GM18505 (cell line): Measurements from ENCODE around the gene UBE2Q1.

Source experiments
- ATAC-seq: cut with Tn5 transposase; IDR thresholded peaks from one replicate; pipeline ENCODE4 v1.9.1; 2021; ENCODE audit not compliant: unreplicated experiment
- POLR2A ChIP-seq: IDR thresholded peaks from 4 replicates; pipeline ENCODE4 v1.6.1; 2011; ENCODE audit warnings: borderline replicate concordance; ENCODE audit not compliant: insufficient read depth, insufficient read length; ENCODE audit errors: extremely low read depth

UBE2Q1 gene

GRCh38 chr1:154586641-154587040 is 28.2 kb upstream of the UBE2Q1 start:
- no peak for ATAC-seq
- TF ChIP-seq POLR2A, result no peak

- ATAC-seq, result no peak
- no peak for TF ChIP-seq POLR2A
These were observed 27.8 kb upstream of the UBE2Q1 start for GRCh38 chr1:154586231-154586630.

DNA sequence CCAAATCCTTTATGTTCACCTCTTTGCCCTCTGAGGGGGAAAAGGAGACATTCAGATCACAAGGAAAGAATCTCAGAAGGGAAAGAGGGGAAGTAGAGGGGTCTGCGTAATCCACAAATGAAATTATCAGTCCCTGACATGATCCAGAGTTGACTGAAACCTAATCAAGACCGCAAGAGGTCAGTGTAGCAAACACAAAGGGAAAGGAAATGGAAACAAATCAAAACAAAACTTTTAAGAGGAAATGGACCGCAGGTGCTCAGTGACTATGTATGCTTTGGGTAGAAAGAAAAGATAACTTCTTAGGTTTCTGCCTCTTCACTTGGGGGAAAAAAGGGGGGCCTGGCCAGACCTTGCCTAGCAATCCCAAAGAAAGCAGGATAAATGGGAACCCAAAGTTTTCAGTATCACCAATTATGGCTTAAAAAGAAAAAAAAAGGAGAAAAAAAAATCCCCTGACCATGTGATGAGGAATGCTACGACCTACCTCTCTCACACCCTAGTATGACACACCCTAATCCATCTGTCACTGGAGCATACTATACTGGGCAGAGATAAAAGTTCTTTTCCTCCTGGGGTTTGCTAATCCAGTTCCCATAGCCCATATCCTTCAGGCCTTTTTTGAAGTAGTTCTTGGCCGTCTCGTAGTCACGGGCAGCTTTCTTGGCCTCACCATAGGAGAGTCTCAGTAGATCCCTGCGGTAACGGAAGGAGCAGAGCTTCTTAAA is 26.0 kb upstream of the UBE2Q1 start:
- TF ChIP-seq POLR2A, result no peak
- ATAC-seq, result no peak

GRCh38 chr1:154583773-154584172 is 25.3 kb upstream of the UBE2Q1 start:
- no peak for TF ChIP-seq POLR2A
- ATAC-seq, result no peak

DNA sequence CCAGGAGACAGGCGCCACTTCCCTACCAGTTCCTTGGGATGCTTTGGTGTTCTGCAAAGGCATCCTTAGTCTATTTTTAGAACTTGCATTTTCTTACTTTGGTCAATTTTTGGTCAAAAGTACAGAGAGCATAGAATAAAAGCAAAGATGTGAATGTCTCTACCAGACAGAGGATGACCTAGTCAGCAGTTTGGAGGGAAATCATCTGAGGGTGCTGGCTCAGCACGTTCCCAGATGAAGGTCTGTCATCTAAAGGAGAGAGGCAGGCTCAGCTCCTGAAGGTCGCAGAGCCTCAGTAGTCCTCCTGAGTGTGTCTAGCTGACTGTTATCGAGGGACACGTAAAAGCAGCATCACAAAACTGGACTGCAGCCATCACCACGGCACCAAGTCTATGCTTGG is 24.4 kb upstream of the UBE2Q1 start:
- peak; percentile 25 for TF ChIP-seq POLR2A
- ATAC-seq, result no peak

- no peak for ATAC-seq
- no peak for TF ChIP-seq POLR2A
These were observed 23.3 kb upstream of the UBE2Q1 start for GRCh38 chr1:154581766-154582165.

GRCh38 chr1:154579374-154579773 is 20.9 kb upstream of the UBE2Q1 start:
- TF ChIP-seq POLR2A, result no peak
- no peak for ATAC-seq

GRCh38 chr1:154578058-154578418 is 19.6 kb upstream of the UBE2Q1 start:
- no peak for ATAC-seq
- TF ChIP-seq POLR2A, result no peak

GRCh38 chr1:154577346-154578057 is 19.0 kb upstream of the UBE2Q1 start:
- TF ChIP-seq POLR2A, result no peak
- no peak for ATAC-seq

GRCh38 chr1:154575951-154576566 is 17.6 kb upstream of the UBE2Q1 start:
- ATAC-seq, result no peak
- peak; percentile 11 for TF ChIP-seq POLR2A

DNA sequence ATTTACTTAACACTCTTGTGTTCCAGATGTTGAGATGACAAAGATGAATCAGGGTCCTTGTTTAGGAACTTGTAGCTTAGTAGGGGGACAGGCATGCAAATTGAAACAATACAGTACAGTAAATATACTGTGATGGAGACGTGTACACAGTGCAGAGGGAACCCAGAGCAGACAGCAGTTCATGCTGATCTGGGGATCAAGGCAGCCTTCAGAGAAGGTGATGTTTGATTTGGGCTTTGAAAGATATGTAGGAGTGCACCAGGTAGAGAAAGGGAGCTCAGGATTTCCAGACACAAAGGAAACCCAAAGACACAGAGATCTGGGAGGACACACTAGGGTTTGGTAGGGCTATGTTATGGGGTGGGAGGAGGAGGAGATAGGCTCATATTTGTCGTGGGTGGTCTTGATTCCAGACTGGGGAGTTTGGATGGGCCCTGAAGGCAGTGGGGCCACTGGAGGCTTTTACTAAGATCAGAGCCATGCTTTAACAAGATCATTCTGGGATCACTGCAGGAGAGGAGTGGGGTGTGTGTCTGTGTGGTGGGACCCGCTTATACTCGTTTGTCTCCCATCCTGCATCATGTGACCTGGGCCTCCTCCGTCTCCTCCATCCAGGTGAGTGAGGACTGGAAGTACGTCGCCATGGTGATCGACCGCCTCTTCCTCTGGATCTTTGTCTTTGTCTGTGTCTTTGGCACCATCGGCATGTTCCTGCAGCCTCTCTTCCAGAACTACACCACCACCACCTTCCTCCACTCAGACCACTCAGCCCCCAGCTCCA is 16.9 kb upstream of the UBE2Q1 start:
- no peak for ATAC-seq
- TF ChIP-seq POLR2A, result peak; percentile 47

DNA sequence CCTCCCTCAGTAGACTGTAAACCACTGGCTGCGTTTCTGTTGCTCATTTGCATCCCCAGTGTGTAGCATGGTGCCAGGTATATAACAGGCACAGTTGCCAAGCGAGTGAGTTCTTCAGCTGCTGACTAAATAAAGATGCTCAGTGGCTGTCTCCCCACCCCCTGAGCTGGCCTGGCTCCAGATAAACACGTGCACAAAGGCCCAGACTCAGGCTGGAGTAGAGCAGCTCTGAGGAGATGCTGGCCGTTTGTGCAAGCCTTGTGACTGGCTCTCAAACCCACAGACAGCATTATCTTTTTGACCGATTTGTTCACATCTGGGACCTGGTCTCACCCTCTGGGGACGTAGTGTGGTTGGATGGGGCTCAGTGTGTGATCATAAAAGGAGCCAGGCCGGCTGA is 16.3 kb upstream of the UBE2Q1 start:
- no peak for ATAC-seq
- TF ChIP-seq POLR2A, result no peak

DNA sequence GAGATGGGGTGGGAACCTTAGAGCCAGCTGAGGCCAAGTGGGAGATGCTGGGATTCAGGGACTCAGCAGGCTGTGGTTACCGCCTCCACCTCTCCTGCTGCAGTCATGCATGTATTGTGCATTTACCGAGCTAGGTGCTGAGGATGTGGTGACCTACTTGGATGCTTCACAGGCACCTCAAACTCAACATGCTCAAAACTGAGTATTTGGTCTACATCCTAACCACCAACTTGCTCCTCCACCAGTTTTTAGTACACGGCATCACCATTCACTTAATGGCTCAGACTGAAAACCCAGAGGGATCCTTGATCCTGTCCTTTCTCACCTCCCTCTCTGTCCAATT is 14.7 kb upstream of the UBE2Q1 start:
- no peak for ATAC-seq
- no peak for TF ChIP-seq POLR2A
